GM21619 (cell line): ENCODE data around the gene CEP104.
"Not testable (repeated sequence)": the region's sequence is repeated elsewhere in the genome, so short reads cannot be mapped to it uniquely, and the experiment has no call there.

ENCODE experiments used
- ATAC-seq: cut with Tn5 transposase; IDR thresholded peaks from one replicate; pipeline ENCODE4 v1.9.1; 2021; ENCODE audit not compliant: unreplicated experiment

The CEP104 gene

GRCh38 chr1:3803905-3804626, 52.9 kb downstream of the CEP104 start:
- ATAC-seq, result no peak

DNA sequence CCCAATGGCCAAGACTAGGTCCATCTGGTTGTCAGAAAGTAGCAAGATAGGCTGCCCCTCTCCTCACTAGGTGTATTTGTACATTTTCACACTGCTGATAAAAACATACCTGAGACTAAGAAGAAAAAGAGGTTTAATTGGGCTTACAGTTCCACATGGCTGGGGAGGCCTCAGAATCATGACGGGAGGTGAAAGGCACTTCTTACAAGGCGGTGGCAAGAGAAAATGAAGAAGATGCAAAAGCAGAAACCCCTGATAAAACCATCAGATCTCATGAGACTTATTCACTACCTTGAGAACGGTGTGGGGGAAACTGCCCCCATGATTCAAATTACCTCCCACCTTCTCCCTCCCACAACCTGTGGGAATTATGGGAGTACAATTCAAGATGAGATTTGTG, 56.2 kb downstream of the CEP104 start:
- ATAC-seq, result not testable (repeated sequence)

- no peak for ATAC-seq
These were observed 56.9 kb downstream of the CEP104 start for GRCh38 chr1:3799976-3800685.

- peak; percentile 98 for ATAC-seq
These were observed 60.6 kb downstream of the CEP104 start, which contains the start of gene LRRC47 for GRCh38 chr1:3796215-3797061. LRRC47 (minus strand) TSS chr1:3796498; CDS start chr1:3796476, 22 bp downstream.

DNA sequence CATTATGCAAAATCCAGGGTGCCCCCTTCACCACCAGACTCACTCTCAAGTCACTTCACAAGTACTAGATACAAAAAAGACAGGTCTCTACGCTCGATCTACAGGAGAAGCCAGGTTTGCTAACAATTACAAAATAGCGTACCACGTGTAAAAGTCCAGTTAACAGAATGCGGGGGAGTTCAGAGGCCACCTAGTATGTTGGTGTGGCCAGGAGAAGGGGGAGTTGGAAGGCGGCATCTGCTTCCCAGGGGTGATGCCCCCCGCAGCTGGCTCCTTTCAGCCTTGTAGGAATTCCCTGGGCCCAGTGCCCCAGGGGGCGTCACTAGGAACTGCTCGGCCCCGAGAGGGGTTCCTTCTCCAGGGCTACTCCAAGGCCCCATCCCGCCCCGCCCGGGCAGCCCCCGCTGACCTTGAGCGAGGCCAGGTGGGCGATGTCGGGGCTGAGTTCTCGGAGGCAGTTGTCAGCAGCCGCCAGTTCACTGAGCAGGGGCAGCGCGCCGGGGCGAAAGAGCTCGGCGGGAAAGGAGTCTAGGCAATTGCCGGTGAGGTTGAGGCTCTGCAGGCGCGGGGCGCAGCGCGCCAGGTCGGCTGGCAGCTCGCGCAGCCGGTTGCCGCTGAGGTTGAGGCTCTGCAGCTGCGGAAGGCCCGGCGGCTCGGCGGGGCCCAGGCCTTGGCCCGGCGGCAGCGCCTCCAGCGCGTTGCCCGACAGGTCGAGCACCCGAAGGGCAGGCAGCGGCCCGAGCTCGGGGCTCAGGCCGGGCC, 61.4 kb downstream of the CEP104 start:
- peak; percentile 2 for ATAC-seq

- no peak for ATAC-seq
These were observed 66.1 kb downstream of the CEP104 start for GRCh38 chr1:3790952-3791351.

DNA sequence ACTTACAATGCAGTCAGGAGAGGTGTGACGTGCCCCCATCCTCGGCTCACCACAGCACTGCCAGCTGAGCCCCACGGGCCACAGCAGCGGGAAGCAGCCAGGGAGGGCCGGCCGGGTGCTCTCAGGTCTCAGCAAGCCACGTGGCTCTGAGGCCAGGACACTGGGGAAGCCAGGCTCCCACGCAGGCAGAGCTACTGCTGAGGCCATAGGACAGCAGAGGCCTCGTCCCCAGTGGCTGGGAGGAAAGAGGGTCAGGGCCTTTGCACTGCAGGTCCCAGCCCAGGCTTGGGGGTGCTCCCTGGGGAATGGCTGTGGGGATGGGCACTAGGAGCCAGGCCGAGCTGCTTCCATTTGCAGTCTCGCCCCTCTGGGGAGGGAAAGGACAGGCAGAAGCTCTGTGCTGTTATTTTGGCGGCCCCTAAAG, 66.5 kb downstream of the CEP104 start:
- no peak for ATAC-seq

GRCh38 chr1:3789421-3790300, 67.3 kb downstream of the CEP104 start:
- ATAC-seq, result no peak

- ATAC-seq, result no peak
These were observed 68.1 kb downstream of the CEP104 start for GRCh38 chr1:3788756-3789420.

DNA sequence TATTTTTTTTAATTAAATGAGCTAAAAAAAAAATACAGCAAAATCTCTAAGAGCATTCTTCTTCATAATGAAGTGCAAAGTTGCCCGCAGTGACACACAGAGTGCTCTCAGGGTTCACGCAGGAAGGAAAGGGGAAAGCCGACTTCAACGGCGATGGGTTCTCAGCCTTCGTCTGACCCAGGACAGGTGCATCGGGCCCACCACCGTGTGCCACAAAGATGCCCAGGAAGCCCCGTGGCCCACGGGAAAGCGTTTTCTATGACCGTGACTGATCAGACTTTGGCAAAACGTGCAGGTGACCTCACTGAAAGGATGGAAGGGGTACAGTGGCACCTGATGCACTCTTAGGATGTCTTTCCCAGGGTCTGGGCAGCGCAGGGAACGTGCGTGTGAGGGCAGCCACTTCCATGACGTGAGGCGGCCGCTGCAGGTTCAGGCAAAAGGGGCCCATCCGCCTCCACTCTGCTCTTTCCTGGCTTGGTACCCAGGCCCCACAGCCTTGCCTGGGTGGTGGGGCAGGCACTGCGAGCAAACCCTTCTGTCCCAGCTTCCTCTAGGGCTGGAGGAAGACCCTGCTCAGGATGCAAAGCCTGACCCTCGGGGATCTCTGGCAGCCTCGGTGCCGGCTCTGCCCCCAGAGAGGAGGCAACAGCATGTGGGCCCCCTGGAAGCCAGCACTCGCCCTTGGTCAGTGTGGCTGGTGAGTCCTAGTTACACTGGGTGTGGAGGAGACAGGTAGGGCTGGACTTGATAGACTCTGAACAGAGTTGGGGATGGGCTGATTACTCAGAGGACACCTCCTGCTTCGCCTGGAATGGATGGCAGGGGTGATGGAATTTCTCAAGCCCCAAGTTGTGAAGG, 69.0 kb downstream of the CEP104 start:
- ATAC-seq, result no peak

GRCh38 chr1:3787349-3787715, 69.7 kb downstream of the CEP104 start:
- no peak for ATAC-seq

DNA sequence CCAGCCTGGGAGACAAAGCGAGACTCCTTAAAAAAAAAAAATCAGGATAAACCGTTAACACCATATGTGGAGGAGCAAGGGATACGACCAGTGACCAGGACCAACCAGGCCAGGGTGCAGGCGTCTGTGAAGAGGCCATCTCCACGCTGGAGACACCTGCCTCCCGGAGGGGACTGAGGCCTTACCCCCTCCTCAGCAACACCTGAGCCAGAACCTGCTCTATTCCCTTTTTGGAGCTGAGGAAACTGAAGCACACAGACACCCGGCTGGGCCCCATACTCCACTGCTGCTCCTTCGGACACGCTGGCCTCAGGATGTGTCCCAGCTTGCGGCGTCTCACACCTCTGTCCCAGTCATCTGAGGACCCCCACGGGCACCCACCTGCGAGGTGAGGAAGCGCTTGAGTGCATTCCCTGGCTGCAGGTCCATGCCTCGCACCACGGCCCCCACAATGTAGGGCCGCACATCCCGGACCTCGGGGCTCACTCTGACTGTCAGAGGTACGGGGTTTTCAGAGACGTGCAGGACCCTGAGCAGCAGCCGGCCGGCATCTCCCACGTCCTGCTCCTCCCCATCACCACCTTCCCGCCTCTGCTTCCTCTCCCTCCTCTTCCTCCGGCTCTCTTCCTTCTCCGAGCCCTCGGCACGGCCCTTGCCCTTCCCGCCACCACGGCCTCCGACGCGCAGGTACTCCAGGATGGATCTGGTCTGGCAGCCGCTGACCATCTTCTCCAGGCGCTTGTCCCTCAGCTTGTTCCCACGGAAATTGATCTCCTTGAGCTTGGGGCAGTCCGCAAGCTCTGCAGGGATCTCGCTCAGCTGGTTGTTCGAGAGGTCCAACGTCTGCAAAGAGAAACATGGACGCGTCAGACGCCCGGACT, 70.3 kb downstream of the CEP104 start:
- no peak for ATAC-seq

- no peak for ATAC-seq
These were observed 71.4 kb downstream of the CEP104 start for GRCh38 chr1:3785456-3786157.

- no peak for ATAC-seq
These were observed 72.0 kb downstream of the CEP104 start for GRCh38 chr1:3785045-3785444.

- no peak for ATAC-seq
These were observed 73.1 kb downstream of the CEP104 start for GRCh38 chr1:3783651-3784474.

DNA sequence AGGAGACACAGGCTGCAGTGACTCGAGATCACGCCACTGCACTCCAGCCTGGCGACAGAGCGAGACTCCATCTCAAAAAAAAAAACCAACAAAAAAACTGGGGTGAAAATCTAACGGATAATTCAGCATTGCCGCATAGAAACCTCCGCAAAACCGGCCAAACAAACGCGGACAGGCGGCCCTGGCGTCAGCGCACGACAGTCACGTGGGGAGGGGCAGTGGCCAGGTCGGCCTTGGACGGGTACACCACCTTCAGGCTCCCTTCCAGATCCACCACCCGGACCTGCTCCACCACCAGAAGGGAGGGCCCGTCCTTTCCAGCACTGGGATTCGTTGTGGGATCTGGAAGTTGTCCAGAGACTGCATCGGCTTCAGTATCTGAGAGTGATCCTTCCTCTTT, 76.1 kb downstream of the CEP104 start:
- ATAC-seq, result no peak
